ENCODE results near the gene SPAG16.

- no peak for TF ChIP-seq CTCF (IDR thresholded peaks at IDR 0.05)
- no peak for TF ChIP-seq POLR2A (IDR thresholded peaks at IDR 0.05)
Observed at GRCh38 chr2:213237251-213237650, 47.0 kb upstream of the SPAG16 start.

All from heart left ventricle (tissue), 13 donors.